PFSK-1 (cell line): Measurements from ENCODE around the gene ULK1.

Source experiments
- FOXP2 ChIP-seq: optimal IDR thresholded peaks from 2 replicates; pipeline ENCODE3; 2011; ENCODE audit warnings: borderline replicate concordance, control low read depth, inconsistent platforms; ENCODE audit not compliant: insufficient read depth; ENCODE audit errors: extremely low read length, extremely low read depth
- POLR2AphosphoS5 ChIP-seq: IDR thresholded peaks from 2 replicates; pipeline ENCODE4 v1.6.1; 2012; ENCODE audit warnings: low read depth, mild to moderate bottlenecking, control low read depth, low read length, moderate library complexity
- SIN3A ChIP-seq: IDR thresholded peaks from 2 replicates; pipeline ENCODE4 v1.6.1; 2012; ENCODE audit warnings: mild to moderate bottlenecking, low read length, moderate library complexity, borderline replicate concordance; ENCODE audit not compliant: insufficient read depth
- TAF1 ChIP-seq: IDR thresholded peaks from 2 replicates; pipeline ENCODE4 v1.6.1; 2012; ENCODE audit warnings: low read length, control low read depth, borderline replicate concordance; ENCODE audit not compliant: insufficient read depth
- TF ChIP-seq, protein P1 (sequence below), 2 experiments: IDR thresholded peaks; 2 replicates each; pipeline versions ENCODE4 v1.6.1 to v1.8.0; 2011 to 2012; ENCODE audit warnings: low read depth in 2 of 2, low read length in 2 of 2, control low read depth in 1 of 2, inconsistent platforms in 1 of 2, mild to moderate bottlenecking in 1 of 2, moderate library complexity in 1 of 2; ENCODE audit not compliant: insufficient read depth in 1 of 2

ULK1 gene

DNA sequence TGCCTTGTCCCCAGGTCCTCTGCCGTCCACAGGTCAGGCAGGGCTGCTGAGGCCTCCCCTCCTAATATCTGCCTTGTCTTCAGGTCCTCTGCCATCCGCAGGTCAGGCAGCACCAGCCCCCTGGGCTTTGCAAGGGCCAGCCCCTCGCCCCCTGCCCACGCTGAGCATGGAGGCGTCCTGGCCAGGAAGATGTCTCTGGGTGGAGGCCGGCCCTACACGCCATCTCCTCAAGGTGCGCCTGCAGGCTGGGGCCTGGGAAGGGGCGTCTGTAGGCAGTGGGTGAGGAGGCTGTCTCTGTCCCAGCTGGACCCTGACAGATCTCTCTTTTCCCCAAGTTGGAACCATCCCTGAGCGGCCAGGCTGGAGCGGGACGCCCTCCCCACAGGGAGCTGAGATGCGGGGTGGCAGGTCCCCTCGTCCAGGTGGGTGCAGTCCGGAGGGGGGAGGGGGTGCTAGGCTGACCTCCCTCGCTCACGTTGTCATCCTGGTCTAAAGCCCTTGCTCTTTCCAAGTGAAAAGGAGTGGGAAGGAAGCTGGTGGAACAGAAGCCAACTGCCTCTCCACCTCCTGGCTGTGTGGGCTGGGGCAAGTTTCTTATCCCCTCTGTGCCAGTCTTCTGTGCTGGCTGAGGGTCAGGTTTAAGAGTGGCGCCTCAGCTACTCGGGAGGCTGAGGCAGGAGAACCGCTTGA lies 20.7 kb downstream of the ULK1 start:
- no peak for TF ChIP-seq TAF1
- no peak for TF ChIP-seq POLR2AphosphoS5
- TF ChIP-seq, protein P1, sequence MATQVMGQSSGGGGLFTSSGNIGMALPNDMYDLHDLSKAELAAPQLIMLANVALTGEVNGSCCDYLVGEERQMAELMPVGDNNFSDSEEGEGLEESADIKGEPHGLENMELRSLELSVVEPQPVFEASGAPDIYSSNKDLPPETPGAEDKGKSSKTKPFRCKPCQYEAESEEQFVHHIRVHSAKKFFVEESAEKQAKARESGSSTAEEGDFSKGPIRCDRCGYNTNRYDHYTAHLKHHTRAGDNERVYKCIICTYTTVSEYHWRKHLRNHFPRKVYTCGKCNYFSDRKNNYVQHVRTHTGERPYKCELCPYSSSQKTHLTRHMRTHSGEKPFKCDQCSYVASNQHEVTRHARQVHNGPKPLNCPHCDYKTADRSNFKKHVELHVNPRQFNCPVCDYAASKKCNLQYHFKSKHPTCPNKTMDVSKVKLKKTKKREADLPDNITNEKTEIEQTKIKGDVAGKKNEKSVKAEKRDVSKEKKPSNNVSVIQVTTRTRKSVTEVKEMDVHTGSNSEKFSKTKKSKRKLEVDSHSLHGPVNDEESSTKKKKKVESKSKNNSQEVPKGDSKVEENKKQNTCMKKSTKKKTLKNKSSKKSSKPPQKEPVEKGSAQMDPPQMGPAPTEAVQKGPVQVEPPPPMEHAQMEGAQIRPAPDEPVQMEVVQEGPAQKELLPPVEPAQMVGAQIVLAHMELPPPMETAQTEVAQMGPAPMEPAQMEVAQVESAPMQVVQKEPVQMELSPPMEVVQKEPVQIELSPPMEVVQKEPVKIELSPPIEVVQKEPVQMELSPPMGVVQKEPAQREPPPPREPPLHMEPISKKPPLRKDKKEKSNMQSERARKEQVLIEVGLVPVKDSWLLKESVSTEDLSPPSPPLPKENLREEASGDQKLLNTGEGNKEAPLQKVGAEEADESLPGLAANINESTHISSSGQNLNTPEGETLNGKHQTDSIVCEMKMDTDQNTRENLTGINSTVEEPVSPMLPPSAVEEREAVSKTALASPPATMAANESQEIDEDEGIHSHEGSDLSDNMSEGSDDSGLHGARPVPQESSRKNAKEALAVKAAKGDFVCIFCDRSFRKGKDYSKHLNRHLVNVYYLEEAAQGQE (IDR thresholded peaks at IDR 0.05; ENCODE audit: insufficient read depth in 1 of 2, low read depth in 2 of 2, low read length in 2 of 2) = no peak
- no peak for TF ChIP-seq SIN3A
- TF ChIP-seq FOXP2 = no peak

DNA sequence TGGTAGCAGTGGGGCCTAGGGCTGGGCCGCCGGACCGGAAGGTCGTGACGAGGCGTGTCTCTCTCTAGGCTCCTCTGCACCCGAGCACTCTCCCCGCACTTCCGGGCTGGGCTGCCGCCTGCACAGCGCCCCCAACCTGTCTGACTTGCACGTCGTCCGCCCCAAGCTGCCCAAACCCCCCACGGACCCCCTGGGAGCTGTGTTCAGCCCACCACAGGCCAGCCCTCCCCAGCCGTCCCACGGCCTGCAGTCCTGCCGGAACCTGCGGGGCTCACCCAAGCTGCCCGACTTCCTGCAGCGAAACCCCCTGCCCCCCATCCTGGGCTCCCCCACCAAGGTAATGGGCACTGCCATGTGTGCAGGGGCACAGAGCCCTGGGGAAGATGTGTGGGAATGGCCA lies 21.4 kb downstream of the ULK1 start:
- TF ChIP-seq POLR2AphosphoS5 = no peak
- no peak for TF ChIP-seq SIN3A
- TF ChIP-seq FOXP2 = no peak
- TF ChIP-seq TAF1 = no peak
- TF ChIP-seq, protein P1 (IDR thresholded peaks at IDR 0.05; ENCODE audit: insufficient read depth in 1 of 2, low read depth in 2 of 2, low read length in 2 of 2) = no peak

DNA sequence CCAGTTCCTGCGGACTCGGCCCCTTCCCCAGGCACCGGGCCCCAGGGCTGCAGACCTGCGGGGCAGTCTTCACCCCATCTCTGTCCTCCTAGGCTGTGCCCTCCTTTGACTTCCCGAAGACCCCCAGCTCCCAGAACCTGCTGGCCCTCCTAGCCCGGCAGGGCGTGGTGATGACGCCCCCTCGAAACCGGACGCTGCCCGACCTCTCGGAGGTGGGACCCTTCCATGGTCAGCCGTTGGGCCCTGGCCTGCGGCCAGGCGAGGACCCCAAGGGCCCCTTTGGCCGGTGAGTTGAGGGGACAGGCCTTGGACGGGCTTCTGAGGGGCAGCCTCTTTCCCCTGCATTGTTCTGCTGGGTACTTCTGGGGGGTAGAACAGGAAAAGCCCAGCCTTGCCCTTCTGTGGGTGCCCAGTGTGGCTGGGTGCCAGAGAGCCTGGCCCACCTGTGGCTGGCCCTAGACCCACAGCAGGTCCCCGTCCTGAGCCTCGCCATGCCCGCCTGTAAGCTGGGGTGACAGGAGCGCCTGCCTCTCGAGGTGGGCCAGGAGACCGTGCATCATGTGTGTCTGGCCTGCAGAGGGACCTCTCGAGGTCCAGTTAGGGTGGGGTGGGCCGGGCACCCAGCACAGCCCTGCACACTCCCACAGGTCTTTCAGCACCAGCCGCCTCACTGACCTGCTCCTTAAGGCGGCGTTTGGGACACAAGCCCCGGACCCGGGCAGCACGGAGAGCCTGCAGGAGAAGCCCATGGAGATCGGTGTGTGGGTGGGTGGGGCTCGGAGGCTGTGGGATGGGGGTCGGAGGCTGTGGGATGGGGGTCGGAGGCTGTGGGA lies 22.1 kb downstream of the ULK1 start:
- TF ChIP-seq FOXP2 = no peak
- TF ChIP-seq, protein P1 (IDR thresholded peaks at IDR 0.05; ENCODE audit: insufficient read depth in 1 of 2, low read depth in 2 of 2, low read length in 2 of 2) = no peak
- no peak for TF ChIP-seq POLR2AphosphoS5
- no peak for TF ChIP-seq SIN3A
- no peak for TF ChIP-seq TAF1

DNA sequence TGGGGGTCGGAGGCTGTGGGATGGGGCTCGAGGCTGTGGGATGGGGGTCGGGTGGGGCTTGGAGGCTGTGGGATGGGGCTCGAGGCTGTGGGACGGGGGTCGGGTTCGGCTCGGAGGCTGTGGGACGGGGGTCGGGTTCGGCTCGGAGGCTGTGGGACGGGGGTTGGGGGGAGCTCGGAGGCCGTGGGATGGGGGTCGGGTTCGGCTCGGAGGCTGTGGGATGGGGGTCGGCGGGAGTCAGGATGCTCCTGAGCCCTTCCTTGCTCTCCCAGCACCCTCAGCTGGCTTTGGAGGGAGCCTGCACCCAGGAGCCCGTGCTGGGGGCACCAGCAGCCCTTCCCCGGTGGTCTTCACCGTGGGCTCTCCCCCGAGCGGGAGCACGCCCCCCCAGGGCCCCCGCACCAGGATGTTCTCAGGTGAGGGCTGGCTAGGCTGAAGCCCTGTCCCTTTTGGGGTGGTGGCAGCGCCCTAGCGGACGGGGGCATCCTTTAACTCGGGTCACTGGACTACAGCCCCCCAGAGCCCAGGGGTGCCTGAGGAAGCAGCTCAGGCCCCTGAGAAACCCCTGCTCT lies 22.8 kb downstream of the ULK1 start:
- TF ChIP-seq SIN3A = no peak
- no peak for TF ChIP-seq POLR2AphosphoS5
- TF ChIP-seq FOXP2 = no peak
- TF ChIP-seq, protein P1 (IDR thresholded peaks at IDR 0.05; ENCODE audit: insufficient read depth in 1 of 2, low read depth in 2 of 2, low read length in 2 of 2) = no peak
- TF ChIP-seq TAF1 = no peak
